GM19324 (cell line): ENCODE results near the gene ETV1.
A peak's percentile ranks its signal among the peaks of the same experiment; 100 is the strongest.

Experiments used
- ATAC-seq: cut with Tn5 transposase; IDR thresholded peaks from one replicate; pipeline ENCODE4 v1.9.1; 2021; ENCODE audit warnings: mild to moderate bottlenecking, moderate library complexity; ENCODE audit not compliant: unreplicated experiment, low FRiP score

The ETV1 gene

DNA sequence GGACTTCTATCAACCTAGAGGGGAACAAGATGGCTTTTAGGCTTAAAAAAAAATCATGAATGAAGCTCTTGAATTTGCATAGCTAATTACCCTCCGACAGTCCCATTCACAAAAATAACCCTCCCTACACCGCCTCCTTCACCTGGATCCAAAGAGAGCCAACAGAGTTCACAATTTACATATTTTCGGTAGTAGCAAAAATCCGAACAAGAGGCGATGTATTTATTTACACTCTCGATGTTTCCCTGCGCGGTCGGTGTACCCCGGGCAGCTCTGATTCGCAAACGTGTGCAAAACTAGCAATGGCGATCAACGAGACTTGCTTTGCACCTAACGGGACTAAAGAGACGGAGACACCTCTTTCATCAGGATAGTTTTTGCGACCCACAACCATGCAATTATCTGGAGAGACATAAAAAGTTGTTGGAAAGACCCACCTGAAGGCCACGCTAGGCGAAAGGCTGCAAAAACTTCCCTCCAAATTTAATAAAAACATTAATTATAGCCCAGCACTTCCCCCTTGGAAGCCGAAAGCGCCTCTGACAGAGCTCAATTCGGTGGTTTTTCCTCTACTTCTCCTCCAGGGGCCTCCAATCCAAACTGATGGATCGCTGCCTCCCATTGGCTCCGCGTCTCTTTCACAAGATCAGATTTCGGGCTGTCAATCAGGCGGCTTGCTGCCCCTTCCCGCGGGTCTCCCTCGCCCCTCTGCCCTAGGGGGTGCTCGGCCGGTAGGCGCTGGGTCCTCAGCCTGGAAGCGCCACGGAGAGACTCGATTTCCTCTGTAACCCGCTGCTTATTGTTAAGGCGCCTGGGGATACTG is at the start of gene ETV1:
Gene ETV1 (minus strand): TSS at position 541 of the 823 bp plus-strand sequence. CDS start 614 bp downstream, outside the sequence.
- ATAC-seq: no peak

DNA sequence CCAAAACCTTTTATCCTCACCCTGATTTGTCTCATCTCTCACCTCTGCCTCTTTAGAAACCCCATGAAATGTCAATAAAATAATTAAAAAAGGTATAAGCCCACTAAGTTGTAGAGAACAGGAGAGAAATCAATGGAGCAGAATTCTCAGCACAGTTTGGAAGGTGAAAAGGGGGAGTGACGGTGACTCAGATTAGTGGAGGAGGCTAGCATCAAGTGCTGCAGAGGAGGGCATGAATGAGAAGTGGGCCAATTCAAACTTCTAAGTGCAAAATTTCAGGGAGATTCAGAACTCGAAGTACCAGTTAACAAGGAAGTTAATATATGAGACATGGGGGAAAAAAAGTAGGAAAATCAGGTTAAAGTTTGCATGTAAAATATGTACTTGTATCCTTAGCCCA is 34.9 kb upstream of the ETV1 start:
- no peak for ATAC-seq

- no peak for ATAC-seq
Observed at GRCh38 chr7:14023838-14024237, 34.4 kb upstream of the ETV1 start.

GRCh38 chr7:14023342-14023741 is 33.9 kb upstream of the ETV1 start:
- no peak for ATAC-seq

DNA sequence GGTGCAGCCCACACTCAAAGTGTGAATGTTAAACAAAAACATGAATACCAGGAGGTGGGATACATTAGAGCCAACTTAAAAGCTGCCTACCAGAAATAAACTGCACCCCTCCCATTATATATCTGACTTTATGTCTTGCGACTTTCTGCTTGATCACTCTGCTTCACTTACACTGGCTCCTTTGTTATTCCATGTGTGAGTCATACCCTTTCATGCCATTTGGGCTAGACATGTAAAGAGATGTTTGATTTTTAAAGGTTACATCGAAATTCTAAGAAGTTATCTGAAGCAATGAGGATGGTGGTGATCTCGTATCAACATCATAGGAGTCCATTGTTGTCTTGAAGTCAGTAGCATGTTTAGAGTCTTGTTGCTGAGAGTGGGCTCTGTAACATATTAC is 31.6 kb upstream of the ETV1 start:
- ATAC-seq: no peak

GRCh38 chr7:14020339-14020900 is 31.0 kb upstream of the ETV1 start:
- no peak for ATAC-seq

DNA sequence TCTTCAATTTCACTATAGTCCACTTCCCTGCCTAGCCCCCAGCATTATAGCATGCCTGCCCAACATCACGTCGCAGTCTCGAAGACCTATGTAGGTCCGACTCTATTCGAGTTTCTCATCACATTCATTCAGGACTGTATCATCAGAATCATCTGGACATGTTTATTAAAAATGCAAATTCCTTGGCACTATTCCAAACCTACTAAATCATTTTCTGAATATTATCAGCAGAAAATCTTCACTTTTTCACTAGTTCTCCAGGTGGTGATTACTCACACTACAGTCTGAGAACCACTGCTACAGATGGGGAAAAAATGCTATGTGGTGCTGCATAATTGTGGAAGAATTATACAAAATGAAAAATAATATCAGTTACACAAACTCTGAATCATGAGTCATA is 29.3 kb upstream of the ETV1 start:
- ATAC-seq: no peak

GRCh38 chr7:14016950-14017349 is 27.5 kb upstream of the ETV1 start:
- ATAC-seq: no peak

DNA sequence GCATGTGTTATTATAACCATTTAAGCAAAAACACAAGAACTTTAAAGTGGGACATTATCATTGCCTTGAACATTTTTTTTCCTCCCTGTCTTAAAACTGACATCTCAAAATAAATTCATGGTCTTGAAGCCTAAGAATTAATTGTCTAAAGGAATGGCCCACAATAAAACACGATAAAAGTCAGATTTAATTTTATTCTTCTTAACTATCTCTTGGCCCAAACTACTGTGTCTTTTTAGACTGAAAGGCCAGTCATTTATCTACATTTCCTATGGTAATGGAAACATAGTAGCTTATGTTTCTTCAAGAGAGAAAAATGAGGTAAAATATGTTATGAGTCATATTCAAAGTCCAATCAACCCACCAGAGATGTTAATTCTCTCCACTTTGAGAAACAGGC is 24.4 kb upstream of the ETV1 start:
- no peak for ATAC-seq

GRCh38 chr7:14009453-14010418 is 20.3 kb upstream of the ETV1 start:
- no peak for ATAC-seq

DNA sequence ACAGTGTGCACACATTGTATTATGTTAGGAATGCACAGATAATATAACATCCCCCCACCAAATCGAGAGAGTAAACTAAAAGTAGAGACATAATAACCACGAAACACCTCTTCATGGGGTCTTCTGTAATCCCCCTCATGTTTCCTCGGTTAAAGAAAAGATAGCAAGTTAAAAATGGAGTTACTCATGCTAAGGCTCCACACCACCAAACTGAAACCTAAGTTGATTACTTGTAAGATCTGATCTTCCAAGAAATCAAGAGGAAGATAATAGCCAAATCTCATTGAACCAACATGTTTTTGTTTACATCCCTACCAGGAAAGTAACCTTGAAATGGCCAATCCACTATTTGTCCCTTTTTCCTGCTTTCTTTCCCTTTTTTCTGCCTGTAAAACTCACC is 11.7 kb upstream of the ETV1 start:
- ATAC-seq: no peak

- no peak for ATAC-seq
Observed at GRCh38 chr7:14000247-14000646, 10.8 kb upstream of the ETV1 start.

GRCh38 chr7:13998866-13999265 is 9.4 kb upstream of the ETV1 start:
- no peak for ATAC-seq

- ATAC-seq: no peak
Observed at GRCh38 chr7:13992596-13992964, 3.1 kb upstream of the ETV1 start.

GRCh38 chr7:13991791-13992595 is 2.5 kb upstream of the ETV1 start:
- no peak for ATAC-seq

GRCh38 chr7:13990984-13991790 is 1.7 kb upstream of the ETV1 start:
- ATAC-seq: peak; percentile 76

GRCh38 chr7:13990319-13990983 is 985 bp upstream of the ETV1 start:
- peak; percentile 54 for ATAC-seq

DNA sequence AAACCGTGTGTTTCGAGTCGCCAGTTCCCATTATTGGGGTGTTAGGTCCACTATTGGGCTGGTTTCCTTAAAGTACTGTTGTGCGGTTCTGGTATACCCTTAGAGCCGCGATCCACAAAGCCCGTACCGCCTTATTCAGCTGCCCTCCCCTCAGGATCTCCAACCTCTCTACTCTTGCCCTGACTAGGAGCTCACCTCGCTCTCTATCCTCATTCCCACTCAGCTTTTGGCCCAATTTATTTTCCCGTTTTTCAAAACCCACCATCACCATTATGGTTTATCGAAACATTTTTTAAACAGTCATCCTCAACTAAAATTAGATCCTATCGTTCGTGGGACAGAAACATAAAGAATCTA is 461 bp upstream of the ETV1 start:
- no peak for ATAC-seq

GRCh38 chr7:13988731-13989125 is 738 bp downstream of the ETV1 start:
- no peak for ATAC-seq
